ENCODE results near the gene TBC1D1. TPM values are rescaled to one million over a fixed set of nuclear protein-coding genes. Genes with fewer than 3 reads are reported as not detected.

TBC1D1 gene
- total RNA-seq, 1 donor from 2014 or later, result 133 TPM

GRCh38 chr4:37988670-37989069 is 97.8 kb downstream of the TBC1D1 start:
- DNase-seq (ENCODE audit: low read depth), result no peak
- no peaks in the 10 kb centered on the region for H3K36me3 ChIP-seq (ENCODE audit: control insufficient read depth, insufficient read depth, low read length)
- H3K27me3 ChIP-seq (ENCODE audit: control insufficient read depth, insufficient read depth, low read length), result no peaks in the 10 kb centered on the region
- H3K4me3 ChIP-seq (ENCODE audit: low read depth, low read length), result no peak overlapping the region
- no peak for TF ChIP-seq CTCF (IDR thresholded peaks at IDR 0.05; ENCODE audit: insufficient read depth, low read length, poor library complexity, severe bottlenecking)

GRCh38 chr4:37989398-37990260 is 98.7 kb downstream of the TBC1D1 start:
- Histone ChIP-seq H3K4me3 (ENCODE audit: low read depth, low read length) (no peak overlapping the region), H3K27me3 (ENCODE audit: control insufficient read depth, insufficient read depth, low read length) (no peaks in the 10 kb centered on the region), H3K36me3 (ENCODE audit: control insufficient read depth, insufficient read depth, low read length) (no peaks in the 10 kb centered on the region)
- no peak for TF ChIP-seq CTCF (IDR thresholded peaks at IDR 0.05; ENCODE audit: insufficient read depth, low read length, poor library complexity, severe bottlenecking)
- no peak for DNase-seq (ENCODE audit: low read depth)

GRCh38 chr4:37990731-37991245 is 99.9 kb downstream of the TBC1D1 start:
- no peaks in the 10 kb centered on the region for H3K36me3 ChIP-seq (ENCODE audit: control insufficient read depth, insufficient read depth, low read length)
- no peaks in the 10 kb centered on the region for H3K27me3 ChIP-seq (ENCODE audit: control insufficient read depth, insufficient read depth, low read length)
- H3K4me3 ChIP-seq (ENCODE audit: low read depth, low read length), result no peak overlapping the region
- DNase-seq (ENCODE audit: low read depth), result no peak
- no peak for TF ChIP-seq CTCF (IDR thresholded peaks at IDR 0.05; ENCODE audit: insufficient read depth, low read length, poor library complexity, severe bottlenecking)

- Histone ChIP-seq H3K4me3 (ENCODE audit: low read depth, low read length) (no peak overlapping the region), H3K36me3 (ENCODE audit: control insufficient read depth, insufficient read depth, low read length) (no peaks in the 10 kb centered on the region), H3K27me3 (ENCODE audit: control insufficient read depth, insufficient read depth, low read length) (no peaks in the 10 kb centered on the region)
- TF ChIP-seq CTCF (IDR thresholded peaks at IDR 0.05; ENCODE audit: insufficient read depth, low read length, poor library complexity, severe bottlenecking), result no peak
- no peak for DNase-seq (ENCODE audit: low read depth)
These were observed 100.9 kb downstream of the TBC1D1 start for GRCh38 chr4:37991623-37992410.

- no peaks in the 10 kb centered on the region for H3K36me3 ChIP-seq (ENCODE audit: control insufficient read depth, insufficient read depth, low read length)
- no peak overlapping the region for H3K4me3 ChIP-seq (ENCODE audit: low read depth, low read length)
- no peak for DNase-seq (ENCODE audit: low read depth)
- TF ChIP-seq CTCF (IDR thresholded peaks at IDR 0.05; ENCODE audit: insufficient read depth, low read length, poor library complexity, severe bottlenecking), result no peak
- H3K27me3 ChIP-seq (ENCODE audit: control insufficient read depth, insufficient read depth, low read length), result no peaks in the 10 kb centered on the region
These were observed 102.9 kb downstream of the TBC1D1 start for GRCh38 chr4:37993806-37994205.
